Activated naive CD4-positive, alpha-beta T cell treated with anti-CD3 and anti-CD28 coated beads for 36 hours (primary cell): ENCODE data around the gene MBOAT2. TPM values are rescaled to one million over a fixed set of nuclear protein-coding genes. Genes with fewer than 3 reads are reported as not detected.

Experiments
- CTCF ChIA-PET: fragments of 350-600 bp; sonication (Branson Sonifier 250); formaldehyde crosslinking; loops from one replicate; lab custom pipeline; 2021; ENCODE audit warnings: antibody characterized with exemption; lab: Charles Lee
- DNase-seq: peaks from one replicate; pipeline ENCODE4 v3.0.0-alpha.2; 2020
- H3K27ac Mint-ChIP-seq: one replicate; pipeline ENCODE4 v1.8.0; 2021; ENCODE audit warnings: mild to moderate bottlenecking, mixed read lengths
- H3K27me3 Mint-ChIP-seq: one replicate; pipeline ENCODE4 v1.8.0; 2021; ENCODE audit warnings: low read depth, mixed read lengths
- H3K36me3 Mint-ChIP-seq: one replicate; pipeline ENCODE4 v1.8.0; 2021; ENCODE audit warnings: low read depth, mixed read lengths
- H3K4me1 Mint-ChIP-seq: one replicate; pipeline ENCODE4 v1.8.0; 2021; ENCODE audit warnings: low read depth, mixed read lengths
- H3K4me3 Mint-ChIP-seq: one replicate; pipeline ENCODE4 v1.8.0; 2021; ENCODE audit warnings: mild to moderate bottlenecking, moderate library complexity, mixed read lengths
- H3K9me3 Mint-ChIP-seq: one replicate; pipeline ENCODE4 v1.8.0; 2021; ENCODE audit warnings: mixed read lengths
- intact Hi-C: fragments of 100-400 bp; cut with micrococcal nuclease; formaldehyde crosslinking; loops from one replicate; pipeline ENCODE4 v1.15.1; 2023
- total RNA-seq, 2 experiments: library from RNA; stranded (reverse); gene quantifications; one replicate each; pipeline ENCODE4 v1.2.3, GENCODE V29; 2021

Gene MBOAT2
- total RNA-seq, 2 experiments from 2014 or later, result 4.1 to 4.4 TPM

- Mint-ChIP-seq H3K4me3 (no peak overlapping the region), H3K9me3 (no peaks in the 10 kb centered on the region), H3K27ac (no peak overlapping the region), H3K4me1 (peaks cover 9% of the 10 kb centered on the region), H3K36me3 (no peaks in the 10 kb centered on the region), H3K27me3 (peaks cover 5% of the 10 kb centered on the region)
- CTCF ChIA-PET, result no interaction called here
- intact Hi-C loops, result no loop called here
- DNase-seq, result no peak
Measured at GRCh38 chr2:8998418-8999101, 4.9 kb downstream of the MBOAT2 start.

GRCh38 chr2:8997631-8998030 is 5.9 kb downstream of the MBOAT2 start:
- no peak overlapping the region for H3K27ac Mint-ChIP-seq
- DNase-seq, result no peak

GRCh38 chr2:8997108-8997507 is 6.4 kb downstream of the MBOAT2 start:
- CTCF ChIA-PET, result interaction anchor here (0.7 kb wide), 1 partner anchor 78 kb away, joined by 3 read pairs; no protein-coding TSS in a partner anchor
- no peaks in the 10 kb centered on the region for H3K9me3 Mint-ChIP-seq
- no peaks in the 10 kb centered on the region for H3K36me3 Mint-ChIP-seq
- no peak overlapping the region for H3K4me3 Mint-ChIP-seq
- no peaks in the 10 kb centered on the region for H3K27me3 Mint-ChIP-seq
- peaks cover 4% of the 10 kb centered on the region for H3K4me1 Mint-ChIP-seq
- intact Hi-C loops, result no loop called here
- no peak for DNase-seq
- no peak overlapping the region for H3K27ac Mint-ChIP-seq

More at GRCh38 chr2:8997631-8998030, 5.9 kb downstream of the MBOAT2 start:
- H3K36me3 Mint-ChIP-seq, result no peaks in the 10 kb centered on the region
- CTCF ChIA-PET, result interaction anchor here (0.7 kb wide), 1 partner anchor 79 kb away, joined by 3 read pairs; no protein-coding TSS in a partner anchor
- intact Hi-C loops, result no loop called here
- no peaks in the 10 kb centered on the region for H3K9me3 Mint-ChIP-seq
- peaks cover 6% of the 10 kb centered on the region for H3K4me1 Mint-ChIP-seq
- no peak overlapping the region for H3K4me3 Mint-ChIP-seq
- peaks cover 1% of the 10 kb centered on the region for H3K27me3 Mint-ChIP-seq

GRCh38 chr2:8996006-8996405 is 7.5 kb downstream of the MBOAT2 start:
- no peak for DNase-seq
- CTCF ChIA-PET, result no interaction called here
- intact Hi-C loops, result no loop called here
- H3K27me3 Mint-ChIP-seq, result no peaks in the 10 kb centered on the region
- H3K9me3 Mint-ChIP-seq, result no peaks in the 10 kb centered on the region
- H3K4me3 Mint-ChIP-seq, result no peak overlapping the region
- H3K4me1 Mint-ChIP-seq, result peaks cover 4% of the 10 kb centered on the region
- H3K27ac Mint-ChIP-seq, result no peak overlapping the region
- no peaks in the 10 kb centered on the region for H3K36me3 Mint-ChIP-seq

- no peaks in the 10 kb centered on the region for H3K27me3 Mint-ChIP-seq
- intact Hi-C loops, result no loop called here
Measured at GRCh38 chr2:8994386-8994785, 9.1 kb downstream of the MBOAT2 start.

GRCh38 chr2:8993902-8994278 is 9.6 kb downstream of the MBOAT2 start:
- no peak overlapping the region for H3K4me3 Mint-ChIP-seq
- H3K4me1 Mint-ChIP-seq, result no peaks in the 10 kb centered on the region
- no peak for DNase-seq
- no peaks in the 10 kb centered on the region for H3K36me3 Mint-ChIP-seq
- CTCF ChIA-PET, result no interaction called here
- H3K9me3 Mint-ChIP-seq, result no peaks in the 10 kb centered on the region
- H3K27ac Mint-ChIP-seq, result no peak overlapping the region
- intact Hi-C loops, result no loop called here
- H3K27me3 Mint-ChIP-seq, result no peaks in the 10 kb centered on the region

More at GRCh38 chr2:8994386-8994785, 9.1 kb downstream of the MBOAT2 start:
- CTCF ChIA-PET, result no interaction called here
- Mint-ChIP-seq H3K36me3 (no peaks in the 10 kb centered on the region), H3K27ac (no peak overlapping the region), H3K9me3 (no peaks in the 10 kb centered on the region), H3K4me1 (no peaks in the 10 kb centered on the region), H3K4me3 (no peak overlapping the region)
- DNase-seq, result no peak

- no peak for DNase-seq
- Mint-ChIP-seq H3K27ac (no peak overlapping the region), H3K27me3 (no peaks in the 10 kb centered on the region), H3K36me3 (no peaks in the 10 kb centered on the region), H3K9me3 (no peaks in the 10 kb centered on the region), H3K4me1 (no peaks in the 10 kb centered on the region), H3K4me3 (no peak overlapping the region)
- intact Hi-C loops, result no loop called here
- CTCF ChIA-PET, result no interaction called here
Measured at GRCh38 chr2:8993196-8993901, 10.1 kb downstream of the MBOAT2 start.

GRCh38 chr2:8992643-8993042 is 10.8 kb downstream of the MBOAT2 start:
- H3K27ac Mint-ChIP-seq, result no peak overlapping the region
- intact Hi-C loops, result no loop called here
- no peak overlapping the region for H3K4me3 Mint-ChIP-seq
- H3K36me3 Mint-ChIP-seq, result no peaks in the 10 kb centered on the region
- H3K27me3 Mint-ChIP-seq, result no peaks in the 10 kb centered on the region
- H3K4me1 Mint-ChIP-seq, result no peaks in the 10 kb centered on the region
- no peak for DNase-seq
- no peaks in the 10 kb centered on the region for H3K9me3 Mint-ChIP-seq
- CTCF ChIA-PET, result interaction anchor here (0.6 kb wide), 1 partner anchor 73 kb away, joined by 3 read pairs; no protein-coding TSS in a partner anchor

- intact Hi-C loops, result no loop called here
- H3K9me3 Mint-ChIP-seq, result no peaks in the 10 kb centered on the region
- CTCF ChIA-PET, result no interaction called here
- no peaks in the 10 kb centered on the region for H3K27me3 Mint-ChIP-seq
- no peak for DNase-seq
- no peak overlapping the region for H3K4me3 Mint-ChIP-seq
- H3K36me3 Mint-ChIP-seq, result no peaks in the 10 kb centered on the region
- no peaks in the 10 kb centered on the region for H3K4me1 Mint-ChIP-seq
- H3K27ac Mint-ChIP-seq, result no peak overlapping the region
Measured at GRCh38 chr2:8989536-8990079, 13.9 kb downstream of the MBOAT2 start.

- Mint-ChIP-seq H3K4me3 (no peak overlapping the region), H3K27ac (no peak overlapping the region), H3K4me1 (no peaks in the 10 kb centered on the region), H3K27me3 (no peaks in the 10 kb centered on the region), H3K36me3 (no peaks in the 10 kb centered on the region), H3K9me3 (no peaks in the 10 kb centered on the region)
- no peak for DNase-seq
- CTCF ChIA-PET, result no interaction called here
- intact Hi-C loops, result no loop called here
Measured at GRCh38 chr2:8987410-8987809, 16.1 kb downstream of the MBOAT2 start.

GRCh38 chr2:8986327-8986976 is 17.0 kb downstream of the MBOAT2 start:
- Mint-ChIP-seq H3K4me3 (no peak overlapping the region), H3K36me3 (no peaks in the 10 kb centered on the region), H3K9me3 (no peaks in the 10 kb centered on the region), H3K4me1 (no peaks in the 10 kb centered on the region), H3K27ac (no peak overlapping the region), H3K27me3 (no peaks in the 10 kb centered on the region)
- intact Hi-C loops, result no loop called here
- CTCF ChIA-PET, result interaction anchor here (0.6 kb wide), 1 partner anchor 173 kb away, joined by 3 read pairs; no protein-coding TSS in a partner anchor
- DNase-seq, result peak; percentile 19

GRCh38 chr2:8985561-8986326 is 17.7 kb downstream of the MBOAT2 start:
- CTCF ChIA-PET, result no interaction called here
- H3K4me3 Mint-ChIP-seq, result no peak overlapping the region
- no peaks in the 10 kb centered on the region for H3K4me1 Mint-ChIP-seq
- intact Hi-C loops, result no loop called here
- H3K9me3 Mint-ChIP-seq, result no peaks in the 10 kb centered on the region
- H3K27me3 Mint-ChIP-seq, result no peaks in the 10 kb centered on the region
- no peaks in the 10 kb centered on the region for H3K36me3 Mint-ChIP-seq
- DNase-seq, result no peak
- no peak overlapping the region for H3K27ac Mint-ChIP-seq
